GM12878 (cell line): ENCODE measurements around the gene PSMD8. TPM values are rescaled to one million over a fixed set of nuclear protein-coding genes. Genes with fewer than 3 reads are reported as not detected.

ENCODE experiments used
- ATAC-seq: fragments of 200-7000 bp; cut with Tn5 transposase; 3 replicates; pipeline ENCODE4 v1.9.1; 2020; ENCODE audit warnings: mild to moderate bottlenecking, moderate library complexity
- BruUV-seq: library from RNA; stranded (reverse); fragments of 400-500 nt; replicated peaks from 2 replicates; lab custom pipeline; 2021; lab: Mats Ljungman, UMichigan
- CTCF ChIA-PET: fragments of 300-600 bp; sonication (Branson Sonifier 250); formaldehyde crosslinking; extraction: SDS; loops from one replicate; lab custom pipeline; 2021; ENCODE audit warnings: inconsistent platforms; lab: Yijun Ruan, JAX
- POLR2A ChIA-PET: fragments of 350-600 bp; formaldehyde crosslinking; extraction: SDS; loops from one replicate; lab custom pipeline; 2021; ENCODE audit warnings: inconsistent platforms; lab: Charles Lee
- RAD21 ChIA-PET: fragments of 300-600 bp; sonication (Branson Sonifier 250); formaldehyde crosslinking; loops from one replicate; lab custom pipeline; 2023; ENCODE audit warnings: antibody characterized with exemption; ENCODE audit not compliant: unreplicated experiment; lab: Charles Lee
- SMC1A ChIA-PET: fragments of 300-600 bp; sonication (Branson Sonifier 250); formaldehyde crosslinking; loops from one replicate; lab custom pipeline; 2023; ENCODE audit not compliant: unreplicated experiment, uncharacterized antibody; lab: Charles Lee
- DNase-seq: peaks from one replicate; pipeline ENCODE4 v3.0.0-alpha.2; 2011; ENCODE audit warnings: low read depth, low spot score
- FAIRE-seq: peaks from 3 replicates; lab custom pipeline; 2011; peaks lifted over from hg19 to GRCh38; lab: Jason Lieb, UNC
- H2AFZ ChIP-seq: 2 replicates; pipeline ENCODE4 v1.6.0; 2011; ENCODE audit warnings: low read depth, low read length, control low read depth; ENCODE audit not compliant: control insufficient read depth
- H3K27ac ChIP-seq: 2 replicates; pipeline ENCODE4 v1.5.1; 2011; ENCODE audit warnings: control low read depth; ENCODE audit not compliant: control insufficient read depth, insufficient read depth
- H3K27me3 ChIP-seq, 2 experiments: replicated peaks in 1 of 2; 2 replicates each; pipeline versions ENCODE4 v1.6.0 to v1.6.1; 2011; ENCODE audit warnings: low read length in 1 of 2; ENCODE audit not compliant: control insufficient read depth in 2 of 2, insufficient read depth in 2 of 2
- H3K36me3 ChIP-seq, 2 experiments: 2 replicates each; pipeline ENCODE4 v1.5.1; 2011; ENCODE audit warnings: low read length in 1 of 2; ENCODE audit not compliant: control insufficient read depth in 2 of 2, insufficient read depth in 2 of 2
- H3K4me1 ChIP-seq: 2 replicates; pipeline ENCODE4 v1.6.1; 2011; ENCODE audit warnings: mild to moderate bottlenecking, low read length, moderate library complexity, mixed read lengths; ENCODE audit not compliant: control insufficient read depth, insufficient read depth
- H3K4me2 ChIP-seq: 2 replicates; pipeline ENCODE4 v1.6.0; 2011; ENCODE audit warnings: control low read depth; ENCODE audit not compliant: control insufficient read depth, insufficient read depth
- H3K4me3 ChIP-seq: fragments of 200-600 bp; sonication (generic); 2 replicates; pipeline ENCODE4 v1.5.1; 2016
- H3K79me2 ChIP-seq: 2 replicates; pipeline ENCODE4 v1.6.0; 2011; ENCODE audit warnings: low read length; ENCODE audit not compliant: control insufficient read depth, insufficient read depth
- H3K9ac ChIP-seq: 2 replicates; pipeline ENCODE4 v1.8.0; 2011; ENCODE audit warnings: low read length, control low read depth, mixed read lengths; ENCODE audit not compliant: control insufficient read depth, insufficient read depth
- H3K9me3 ChIP-seq: replicated peaks from 3 replicates; pipeline ENCODE4 v1.5.1; 2011; ENCODE audit warnings: mild to moderate bottlenecking, low read length; ENCODE audit not compliant: control insufficient read depth, insufficient read depth
- H4K20me1 ChIP-seq: 2 replicates; pipeline ENCODE4 v1.6.0; 2011; ENCODE audit not compliant: control insufficient read depth, insufficient read depth
- BHLHE40 ChIP-seq, 2 experiments: fragments of 450-650 bp in 1 of 2; IDR thresholded peaks; 2 replicates each; pipeline ENCODE4 v1.6.1; 2011 to 2017; ENCODE audit warnings: low read depth in 2 of 2, borderline replicate concordance in 1 of 2, improper control_type of control experiment in 1 of 2, low read length in 1 of 2, mild to moderate bottlenecking in 1 of 2
- EED ChIP-seq: sonication (generic); IDR thresholded peaks from 2 replicates; pipeline ENCODE4 v1.6.1; 2016; ENCODE audit warnings: antibody characterized with exemption, low read depth
- EGR1 ChIP-seq, 2 experiments: IDR thresholded peaks; 1 replicate in 1 of 2; 2 replicates in 1 of 2; pipeline ENCODE4 v1.6.1; 2011 to 2012; ENCODE audit warnings: low read depth in 2 of 2, low read length in 2 of 2, borderline replicate concordance in 1 of 2, mild to moderate bottlenecking in 1 of 2, moderate library complexity in 1 of 2
- ELK1 ChIP-seq: IDR thresholded peaks from 2 replicates; pipeline ENCODE4 v1.6.1; 2012; ENCODE audit warnings: low read depth, low read length, improper control_type of control experiment
- EP300 ChIP-seq, 2 experiments: fragments of 150-350 bp in 1 of 2; IDR thresholded peaks; 2 replicates each; pipeline ENCODE4 v1.6.1; 2011 to 2012; ENCODE audit warnings: low read depth in 2 of 2, low read length in 2 of 2, borderline replicate concordance in 1 of 2, improper control_type of control experiment in 1 of 2, inconsistent platforms in 1 of 2; ENCODE audit not compliant: control insufficient read depth in 1 of 2
- IKZF2 ChIP-seq, 2 experiments: fragments of 450-650 bp; IDR thresholded peaks; 2 replicates each; pipeline ENCODE4 v1.6.1; 2017; ENCODE audit warnings: mild to moderate bottlenecking in 2 of 2, moderate library complexity in 2 of 2
- KLF5 ChIP-seq: fragments of 450-650 bp; IDR thresholded peaks from 2 replicates; pipeline ENCODE4 v1.6.1; 2014; ENCODE audit warnings: mild to moderate bottlenecking; ENCODE audit not compliant: partially characterized antibody
- RBBP5 ChIP-seq: fragments of 200-600 bp; sonication (generic); conservative IDR thresholded peaks from 2 replicates; pipeline ENCODE4 v1.6.1; 2016
- SREBF1 ChIP-seq: IDR thresholded peaks from 2 replicates; pipeline ENCODE4 v1.6.1; 2012; ENCODE audit warnings: mild to moderate bottlenecking, low read length
- ZNF622 ChIP-seq: fragments of 450-650 bp; IDR thresholded peaks from 2 replicates; pipeline ENCODE4 v1.6.1; 2017; ENCODE audit warnings: mild to moderate bottlenecking, inconsistent platforms
- WGBS: methylation state at CpG from one replicate; pipeline ENCODE4 v1.1.6; 2016; ENCODE audit warnings: low lambda C conversion rate; ENCODE audit not compliant: insufficient replicate concordance, insufficient coverage; ENCODE audit errors: missing lambda C conversion rate; 5-methylcytosine and 5-hydroxymethylcytosine counted together
- in situ Hi-C: fragments of 300-500 bp; cut with MboI; formaldehyde crosslinking; loops from 9 replicates; pipeline ENCODE4 v1.14.3; 2018; ENCODE audit warnings: mixed read lengths
- intact Hi-C: fragments of 100-400 bp; cut with micrococcal nuclease; formaldehyde crosslinking; loops from one replicate; pipeline ENCODE4 v1.14.2; 2022; ENCODE audit not compliant: unreplicated experiment
- polyA plus RNA-seq, 11 experiments: library from polyadenylated mRNA; depleted of rRNA in 4 of 11; unstranded in 6 of 11; stranded (reverse) in 5 of 11; fragments of >200 nt; fragmentation: Nextera tagmentation in 4 of 11; fragmentation: Illumina TruSeq in 1 of 11; extraction: Ambion mirVana in 4 of 11; extraction: Trizol in 1 of 11; gene quantifications; 1 replicate in 1 of 11; 2 replicates in 10 of 11; pipeline versions ENCODE4 v1.2.1 to v1.2.3, GENCODE V29; 2011 to 2016; ENCODE audit warnings: inconsistent platforms in 2 of 11, missing spikeins in 2 of 11, low read depth in 1 of 11
- total RNA-seq, 4 experiments: library from RNA; depleted of rRNA in 3 of 4; stranded (reverse); fragments of >200 nt in 3 of 4; fragmentation: Illumina TruSeq in 1 of 4; extraction: Trizol in 1 of 4; gene quantifications; 2 replicates each; pipeline versions ENCODE4 v1.2.1 to v1.2.3, GENCODE V29; 2013 to 2021
- TF ChIP-seq, protein P1 (sequence below): fragments of 450-650 bp; IDR thresholded peaks from 2 replicates; pipeline ENCODE4 v1.6.1; 2016; ENCODE audit warnings: mild to moderate bottlenecking

Gene PSMD8
- total and polyA plus RNA-seq, 10 of the 15 experiments (the other 5 are each of a cell fraction or from before 2014, with no cell fraction given): 81.2 to 409 (median 268) TPM

DNA sequence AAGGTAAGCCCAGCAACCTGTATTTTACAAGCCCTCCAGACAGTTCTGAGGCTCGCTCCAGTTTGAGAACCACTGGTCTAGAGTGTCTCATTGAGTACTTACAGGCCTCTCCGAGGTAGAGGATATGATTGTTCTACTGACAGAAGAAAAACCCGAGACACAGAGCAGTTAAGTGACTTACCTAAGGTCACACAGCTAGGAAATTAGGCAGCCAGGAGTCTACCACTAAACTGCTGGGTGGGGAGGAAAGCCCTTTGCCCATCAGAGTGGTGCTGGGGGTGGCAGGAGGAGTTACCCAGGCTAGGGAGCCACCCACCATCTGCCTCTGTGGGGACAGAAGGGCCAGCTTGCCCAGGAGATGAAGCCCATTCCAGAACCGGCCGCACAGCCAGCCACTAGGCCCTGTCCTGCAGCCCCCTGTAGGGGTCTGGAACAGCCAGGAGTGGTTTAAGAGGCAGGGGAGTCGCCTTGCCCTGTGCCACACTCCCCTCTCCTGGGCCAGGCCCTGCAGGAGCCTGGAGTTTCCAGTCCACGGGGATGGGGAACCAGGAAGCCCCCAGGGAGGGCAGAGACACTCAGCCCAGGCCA is 50.9 kb downstream of the PSMD8 start:
- no peaks in the 10 kb centered on the region for H3K9me3 ChIP-seq
- SMC1A ChIA-PET: interaction anchor here (0.8 to 3.7 kb wide), 2 partner anchors 16 to 21 kb away, joined by 3 to 17 read pairs; partner anchors contain the start of gene FAM98C
- in situ Hi-C loops: no loop called here
- H3K4me3 ChIP-seq: peak overlapping the region; percentile 44; the same call in 1 of the 2 replicates
- H3K4me2 ChIP-seq: peak overlapping the region; percentile 19
- WGBS: 69% methylated on average over 7 of the region's 7 CpGs
- intact Hi-C loops: no loop called here
- FAIRE-seq: no peak
- no peak overlapping the region for H3K27ac ChIP-seq
- peak overlapping the region; percentile 11; the same call in 1 of the 2 replicates for H3K9ac ChIP-seq
- peak overlapping the region; percentile 37; the same call in 1 of the 2 replicates for H2AFZ ChIP-seq
- H3K36me3 ChIP-seq: no peaks in the 10 kb centered on the region
- H3K79me2 ChIP-seq: no peaks in the 10 kb centered on the region
- H3K4me1 ChIP-seq: peaks cover 16% of the 10 kb centered on the region
- H3K27me3 ChIP-seq: no peaks in the 10 kb centered on the region
- TF ChIP-seq SREBF1: no peak
- TF ChIP-seq, all 136 proteins: peak for 0
- POLR2A ChIA-PET: interaction anchor here (0.6 kb wide), 1 partner anchor 93 kb away, joined by 3 read pairs; no protein-coding TSS in a partner anchor
- RAD21 ChIA-PET: interaction anchor here (1.0 to 1.3 kb wide), 2 partner anchors 21 to 22 kb away, joined by 4 to 5 read pairs; partner anchors contain the start of gene FAM98C
- BruUV-seq: no TSS peak
- DNase-seq: no peak
- no peaks in the 10 kb centered on the region for H4K20me1 ChIP-seq
- no peak for ATAC-seq
- CTCF ChIA-PET: interaction anchor here (0.7 to 2.1 kb wide), 3 partner anchors 21 to 198 kb away, joined by 3 to 9 read pairs (median 4); partner anchors contain the start of gene FAM98C

- Histone ChIP-seq H3K36me3 (no peaks in the 10 kb centered on the region), H3K4me3 (peak within 1 kb of the TSS; percentile 44; the same call in 1 of the 2 replicates), H2AFZ (peak within 1 kb of the TSS; percentile 43), H3K27ac (peak within 1 kb of the TSS; percentile 4; the same call in 1 of the 2 replicates), H3K9me3 (no peaks in the 10 kb centered on the region), H3K27me3 (no peaks in the 10 kb centered on the region), H3K9ac (peak within 1 kb of the TSS; percentile 32), H4K20me1 (no peaks in the 10 kb centered on the region), H3K79me2 (no peaks in the 10 kb centered on the region), H3K4me1 (peaks cover 16% of the 10 kb centered on the region), H3K4me2 (peak within 1 kb of the TSS; percentile 19)
- ChIA-PET RAD21 (interaction anchor here (0.6 to 1.3 kb wide), 3 partner anchors 22 to 438 kb away, joined by 3 to 5 read pairs (median 4); partner anchors contain the start of gene FAM98C), CTCF (interaction anchor here (0.7 to 2.1 kb wide), 3 partner anchors 22 to 199 kb away, joined by 3 to 9 read pairs (median 4); partner anchors contain the start of gene FAM98C), POLR2A (no interaction called here), SMC1A (interaction anchor here (0.8 to 3.7 kb wide), 2 partner anchors 22 to 462 kb away, joined by 3 to 17 read pairs; partner anchors contain the start of gene FAM98C)
- WGBS: 29% methylated on average over 18 of the region's 20 CpGs
- ATAC-seq (peak; percentile 71), DNase-seq (no peak), FAIRE-seq (no peak)
- no TSS peak for BruUV-seq
- in situ Hi-C loops (no loop called here), intact Hi-C loops (no loop called here)
- TF ChIP-seq KLF5 (no peak), RBBP5 (no peak), IKZF2 (IDR thresholded peaks at IDR 0.05) (peak; percentile 8 to 29; a peak in 1 of 4 replicates), EED (peak; percentile 35; the same call in 1 of the 2 replicates), EGR1 (IDR thresholded peaks at IDR 0.05; ENCODE audit: borderline replicate concordance in 1 of 2, low read depth in 2 of 2, low read length in 2 of 2) (peak in 1 of 2 experiments; percentile 37; a peak in 1 of 3 replicates), ELK1 (no peak), EP300 (IDR thresholded peaks at IDR 0.05; ENCODE audit: borderline replicate concordance in 1 of 2, control insufficient read depth in 1 of 2, low read depth in 2 of 2, low read length in 2 of 2) (no peak), ZNF622 (no peak), BHLHE40 (IDR thresholded peaks at IDR 0.05; ENCODE audit: borderline replicate concordance in 1 of 2, low read depth in 2 of 2, low read length in 1 of 2) (no peak)
- TF ChIP-seq, protein P1, sequence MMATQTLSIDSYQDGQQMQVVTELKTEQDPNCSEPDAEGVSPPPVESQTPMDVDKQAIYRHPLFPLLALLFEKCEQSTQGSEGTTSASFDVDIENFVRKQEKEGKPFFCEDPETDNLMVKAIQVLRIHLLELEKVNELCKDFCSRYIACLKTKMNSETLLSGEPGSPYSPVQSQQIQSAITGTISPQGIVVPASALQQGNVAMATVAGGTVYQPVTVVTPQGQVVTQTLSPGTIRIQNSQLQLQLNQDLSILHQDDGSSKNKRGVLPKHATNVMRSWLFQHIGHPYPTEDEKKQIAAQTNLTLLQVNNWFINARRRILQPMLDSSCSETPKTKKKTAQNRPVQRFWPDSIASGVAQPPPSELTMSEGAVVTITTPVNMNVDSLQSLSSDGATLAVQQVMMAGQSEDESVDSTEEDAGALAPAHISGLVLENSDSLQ: peak; percentile 27; the same call in 1 of the 2 replicates
These were observed 51.6 kb downstream of the PSMD8 start, which contains the start of gene RASGRP4 for GRCh38 chr19:38425810-38426466. Gene RASGRP4 (minus strand): TSS chr19:38426219. CDS start chr19:38426091, 128 bp downstream.
